CD4-positive, alpha-beta T cell treated with Interleukin-10 for 1 hour (primary cell): ENCODE measurements around the gene ZBTB5.
"Not testable (repeated sequence)": the region's sequence is repeated elsewhere in the genome, so short reads cannot be mapped to it uniquely, and the experiment has no call there.

Source experiments
- DNase-seq: peaks from one replicate; pipeline ENCODE4 v3.0.0-alpha.2; 2020

Gene ZBTB5

GRCh38 chr9:37446401-37446800, 18.8 kb downstream of the ZBTB5 start:
- no peak for DNase-seq

- DNase-seq: no peak
Measured at GRCh38 chr9:37445832-37446231, 19.4 kb downstream of the ZBTB5 start.

- no peak for DNase-seq
Measured at GRCh38 chr9:37444890-37445289, 20.4 kb downstream of the ZBTB5 start.

GRCh38 chr9:37443566-37443965, 21.7 kb downstream of the ZBTB5 start:
- DNase-seq: no peak

- no peak for DNase-seq
Measured at GRCh38 chr9:37442556-37442955, 22.7 kb downstream of the ZBTB5 start.

- no peak for DNase-seq
Measured at GRCh38 chr9:37441776-37442370, 23.4 kb downstream of the ZBTB5 start.

GRCh38 chr9:37438359-37438758, 26.9 kb downstream of the ZBTB5 start:
- DNase-seq: no peak

GRCh38 chr9:37437621-37438020, 27.6 kb downstream of the ZBTB5 start:
- DNase-seq: no peak

- DNase-seq: no peak
Measured at GRCh38 chr9:37437010-37437409, 28.2 kb downstream of the ZBTB5 start.

- no peak for DNase-seq
Measured at GRCh38 chr9:37436540-37436939, 28.7 kb downstream of the ZBTB5 start.

- DNase-seq: no peak
Measured at GRCh38 chr9:37433867-37434371, 31.3 kb downstream of the ZBTB5 start.

GRCh38 chr9:37432020-37432419, 33.2 kb downstream of the ZBTB5 start:
- DNase-seq: no peak

- DNase-seq: no peak
Measured at GRCh38 chr9:37430841-37431597, 34.2 kb downstream of the ZBTB5 start.

GRCh38 chr9:37429441-37430285, 35.6 kb downstream of the ZBTB5 start:
- DNase-seq: no peak

GRCh38 chr9:37428345-37428744, 36.9 kb downstream of the ZBTB5 start:
- no peak for DNase-seq

GRCh38 chr9:37426846-37427245, 38.4 kb downstream of the ZBTB5 start:
- no peak for DNase-seq

GRCh38 chr9:37426431-37426830, 38.8 kb downstream of the ZBTB5 start:
- not testable (repeated sequence) for DNase-seq

- DNase-seq: no peak
Measured at GRCh38 chr9:37425298-37425752, 39.9 kb downstream of the ZBTB5 start.

- no peak for DNase-seq
Measured at GRCh38 chr9:37424686-37425297, 40.5 kb downstream of the ZBTB5 start.

- no peak for DNase-seq
Measured at GRCh38 chr9:37424204-37424685, 41.0 kb downstream of the ZBTB5 start.

GRCh38 chr9:37423508-37423907, 41.7 kb downstream of the ZBTB5 start:
- no peak for DNase-seq

GRCh38 chr9:37422289-37423104, 42.8 kb downstream of the ZBTB5 start, which contains the start of gene GRHPR:
TSS of gene GRHPR (plus strand) at chr9:37422696. CDS start at chr9:37422751, 55 bp downstream.
- peak; percentile 88 for DNase-seq
